Peyer's patch (tissue), 4 donors: ENCODE data around the gene B3GLCT. TPM values are rescaled to one million over a fixed set of nuclear protein-coding genes. Genes with fewer than 3 reads are reported as not detected.

Experiments used
- DNase-seq, 3 donors: peaks; one replicate each; pipeline ENCODE4 v3.0.0-alpha.2; 2017 to 2019
- H3K27ac ChIP-seq, 4 donors: fragments of 200-600 bp; sonication (generic); one replicate each; pipeline ENCODE4 v1.5.1; 2016 to 2019
- H3K27me3 ChIP-seq, 2 donors: fragments of 200-600 bp; sonication (generic); one replicate each; pipeline ENCODE4 v1.5.1; 2019
- H3K36me3 ChIP-seq, 3 donors: fragments of 200-600 bp; sonication (generic); one replicate each; pipeline ENCODE4 v1.5.1; 2016 to 2019
- H3K4me1 ChIP-seq, 4 donors: fragments of 200-600 bp; sonication (generic); one replicate each; pipeline ENCODE4 v1.5.1; 2016 to 2019
- H3K4me3 ChIP-seq, 4 donors: fragments of 200-600 bp; sonication (generic); 1 replicate in 3 of 4; 2 replicates in 1 of 4; pipeline ENCODE4 v1.5.1; 2016 to 2019; ENCODE audit warnings: mild to moderate bottlenecking in 1 of 4
- H3K9me3 ChIP-seq, 4 donors: fragments of 200-600 bp; sonication (generic); one replicate each; pipeline ENCODE4 v1.5.1; 2016 to 2019; ENCODE audit warnings: mild to moderate bottlenecking in 1 of 4
- CTCF ChIP-seq, 6 experiments: fragments of 450-650 bp in 4 of 6; fragments of 200-600 bp in 2 of 6; sonication (generic) in 1 of 6; IDR thresholded peaks; one replicate each; pipeline ENCODE4 v1.5.1; 2017 to 2019; ENCODE audit warnings: antibody characterized with exemption in 6 of 6, mild to moderate bottlenecking in 3 of 6, moderate library complexity in 1 of 6
- POLR2A ChIP-seq, 2 donors: fragments of 450-650 bp; IDR thresholded peaks; one replicate each; pipeline ENCODE4 v1.5.1; 2017; ENCODE audit warnings: antibody characterized with exemption in 2 of 2, mild to moderate bottlenecking in 2 of 2, moderate library complexity in 2 of 2
- total RNA-seq, 4 donors: library from RNA; depleted of rRNA; stranded (reverse); fragments of >200 nt; gene quantifications; one replicate each; pipeline ENCODE4 v1.1.0, GENCODE V29; 2016

Gene B3GLCT
- total RNA-seq, 4 donors from 2014 or later, result 3.3 to 5.4 (median 3.4) TPM

GRCh38 chr13:31282741-31283455 lies 83.1 kb downstream of the B3GLCT start:
- H3K27ac ChIP-seq, result no peak overlapping the region
- no peak overlapping the region for H3K4me3 ChIP-seq
- H3K4me1 ChIP-seq, result no peaks in the 10 kb centered on the region
- no peak for TF ChIP-seq CTCF (IDR thresholded peaks at IDR 0.05)
- no peak for TF ChIP-seq POLR2A (IDR thresholded peaks at IDR 0.05)
- no peak for DNase-seq
- H3K9me3 ChIP-seq, result no peaks in the 10 kb centered on the region
- H3K36me3 ChIP-seq, result peaks cover 0 to under 1% (median 0%) of the 10 kb centered on the region in 3 donors
- H3K27me3 ChIP-seq, result no peaks in the 10 kb centered on the region

DNA sequence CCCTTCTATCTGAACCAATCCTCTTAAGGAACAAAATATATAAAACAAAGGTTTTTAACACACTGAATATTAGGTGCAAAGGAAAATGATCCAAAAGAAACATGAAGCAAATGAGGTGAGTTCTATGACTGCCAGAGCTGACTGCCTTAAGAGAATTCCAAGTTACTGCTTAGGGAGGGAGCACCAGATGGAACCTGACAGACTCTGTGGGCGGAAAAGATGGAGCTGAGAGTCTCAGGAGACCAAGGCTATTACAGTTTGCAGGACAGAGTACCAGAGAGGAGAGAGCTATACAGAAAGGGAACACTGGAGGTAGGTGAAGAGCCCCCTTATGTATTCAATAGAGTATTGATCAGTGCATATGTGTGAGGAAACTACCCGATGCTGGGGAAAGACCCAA lies 87.2 kb downstream of the B3GLCT start:
- no peak for DNase-seq
- Histone ChIP-seq H3K36me3 (peaks cover 0 to 7% (median 0%) of the 10 kb centered on the region in 3 donors), H3K9me3 (peaks cover 0 to 12% (median 2%) of the 10 kb centered on the region in 4 donors), H3K4me1 (no peaks in the 10 kb centered on the region), H3K27me3 (no peaks in the 10 kb centered on the region), H3K27ac (no peak overlapping the region), H3K4me3 (no peak overlapping the region)
- TF ChIP-seq POLR2A (IDR thresholded peaks at IDR 0.05), result no peak
- no peak for TF ChIP-seq CTCF (IDR thresholded peaks at IDR 0.05)

GRCh38 chr13:31301119-31301518 lies 101.3 kb downstream of the B3GLCT start:
- H3K4me3 ChIP-seq, result no peak overlapping the region
- H3K36me3 ChIP-seq, result no peaks in the 10 kb centered on the region
- TF ChIP-seq POLR2A (IDR thresholded peaks at IDR 0.05), result no peak
- TF ChIP-seq CTCF (IDR thresholded peaks at IDR 0.05), result no peak
- DNase-seq, result no peak
- H3K4me1 ChIP-seq, result no peaks in the 10 kb centered on the region
- H3K27me3 ChIP-seq, result no peaks in the 10 kb centered on the region
- no peaks in the 10 kb centered on the region for H3K9me3 ChIP-seq
- no peak overlapping the region for H3K27ac ChIP-seq

- Histone ChIP-seq H3K27ac (no peak overlapping the region), H3K4me3 (no peak overlapping the region), H3K27me3 (no peaks in the 10 kb centered on the region), H3K9me3 (peaks cover 0 to 13% (median 4%) of the 10 kb centered on the region in 4 donors), H3K36me3 (no peaks in the 10 kb centered on the region), H3K4me1 (no peaks in the 10 kb centered on the region)
- TF ChIP-seq POLR2A (IDR thresholded peaks at IDR 0.05), result no peak
- no peak for TF ChIP-seq CTCF (IDR thresholded peaks at IDR 0.05)
- DNase-seq, result no peak
Measured at GRCh38 chr13:31310356-31310755, 110.6 kb downstream of the B3GLCT start.

DNA sequence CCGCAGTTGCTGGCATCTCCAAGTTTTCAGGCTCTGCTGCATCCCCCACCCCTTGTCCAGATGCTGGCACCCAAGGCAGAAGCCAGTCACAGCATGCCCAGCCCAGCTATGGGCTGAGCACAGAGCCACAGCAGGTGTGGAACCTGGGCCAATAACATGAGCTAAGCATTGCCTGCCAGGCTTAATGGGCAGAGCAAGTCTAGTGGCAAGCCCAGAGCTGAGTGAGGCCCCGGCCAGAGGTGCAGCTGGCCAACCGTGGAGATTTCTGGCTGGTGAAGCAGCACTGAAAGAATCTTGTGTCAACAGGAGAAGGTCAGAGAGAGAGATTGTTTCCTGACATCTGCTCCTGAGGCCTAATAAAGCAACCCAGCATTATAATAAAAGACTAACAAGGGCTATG lies 111.0 kb downstream of the B3GLCT start:
- DNase-seq, result peak in 1 of 3 donors; percentile 38
- no peak for TF ChIP-seq POLR2A (IDR thresholded peaks at IDR 0.05)
- Histone ChIP-seq H3K4me1 (no peaks in the 10 kb centered on the region), H3K9me3 (peaks cover 0 to 17% (median 4%) of the 10 kb centered on the region in 4 donors), H3K27me3 (no peaks in the 10 kb centered on the region), H3K4me3 (no peak overlapping the region), H3K27ac (no peak overlapping the region), H3K36me3 (no peaks in the 10 kb centered on the region)

- H3K4me3 ChIP-seq, result no peak overlapping the region
- DNase-seq, result no peak
- H3K4me1 ChIP-seq, result no peaks in the 10 kb centered on the region
- H3K27me3 ChIP-seq, result no peaks in the 10 kb centered on the region
- TF ChIP-seq POLR2A (IDR thresholded peaks at IDR 0.05) (no peak), CTCF (IDR thresholded peaks at IDR 0.05) (no peak)
- no peak overlapping the region for H3K27ac ChIP-seq
- H3K9me3 ChIP-seq, result peaks cover 0 to 25% (median 6%) of the 10 kb centered on the region in 4 donors
- H3K36me3 ChIP-seq, result no peaks in the 10 kb centered on the region
Measured at GRCh38 chr13:31311921-31312320, 112.1 kb downstream of the B3GLCT start.
